ENCODE measurements around the gene ADAM15. TPM values are rescaled to one million over a fixed set of nuclear protein-coding genes. Genes with fewer than 3 reads are reported as not detected.

The ADAM15 gene
- total RNA-seq, 1 donor from 2014 or later = 11.3 TPM

- Mint-ChIP-seq H3K4me1 (peaks cover 71% of the 10 kb centered on the region), H3K36me3 (ENCODE audit: low read depth) (peaks cover 11% of the 10 kb centered on the region), H3K9me3 (no peaks in the 10 kb centered on the region), H3K27ac (peak overlapping the region; percentile 88), H3K4me3 (peak overlapping the region; percentile 79), H3K27me3 (no peaks in the 10 kb centered on the region)
- TF ChIP-seq CTCF (IDR thresholded peaks at IDR 0.05) = no peak
- intact Hi-C loops (cut with micrococcal nuclease) = loop anchor here (1.0 to 2.0 kb wide), 11 partner anchors 11 to 458 kb away; partner anchors contain the start of genes CKS1B and FLAD1
- ATAC-seq (ENCODE audit: low read depth) (peak; percentile 77), DNase-seq (peak; percentile 88)
- CTCF ChIA-PET = interaction anchor here (0.6 to 3.7 kb wide), 33 partner anchors 11 to 457 kb away, joined by 3 to 35 read pairs (median 6); partner anchors contain the start of genes FLAD1, KRTCAP2, LENEP and PBXIP1
- POLR2A ChIA-PET = interaction anchor here (0.8 to 6.3 kb wide), 22 partner anchors 9 to 458 kb away, joined by 3 to 85 read pairs (median 6); partner anchors contain the start of genes ADAM15, CKS1B, FLAD1 and LENEP
Observed at GRCh38 chr1:155017041-155017945, 33.8 kb upstream of the ADAM15 start.

- ATAC-seq (ENCODE audit: low read depth) (peak; percentile 18), DNase-seq (no peak)
- no peaks in the 10 kb centered on the region for H3K27me3 Mint-ChIP-seq
- peaks cover 11% of the 10 kb centered on the region for H3K36me3 Mint-ChIP-seq (ENCODE audit: low read depth)
- peaks cover 65% of the 10 kb centered on the region for H3K4me1 Mint-ChIP-seq
- ChIA-PET POLR2A (interaction anchor here (1.0 to 6.3 kb wide), 15 partner anchors 11 to 82 kb away, joined by 3 to 85 read pairs (median 11); partner anchors contain the start of genes ADAM15, CKS1B, FLAD1 and LENEP), CTCF (interaction anchor here (0.6 to 3.7 kb wide), 30 partner anchors 12 to 458 kb away, joined by 3 to 35 read pairs (median 6); partner anchors contain the start of genes FLAD1, KRTCAP2, LENEP and PBXIP1)
- intact Hi-C loops (cut with micrococcal nuclease) = loop anchor here (1.0 to 2.0 kb wide), 11 partner anchors 12 to 459 kb away; partner anchors contain the start of genes CKS1B and FLAD1
- peak overlapping the region; percentile 79 for H3K4me3 Mint-ChIP-seq
- no peaks in the 10 kb centered on the region for H3K9me3 Mint-ChIP-seq
- TF ChIP-seq CTCF (IDR thresholded peaks at IDR 0.05) = no peak
- peak overlapping the region; percentile 87 for H3K27ac Mint-ChIP-seq
Observed at GRCh38 chr1:155017946-155018316, 33.2 kb upstream of the ADAM15 start.

- Mint-ChIP-seq H3K27ac (peak overlapping the region; percentile 87), H3K4me1 (peaks cover 56% of the 10 kb centered on the region), H3K4me3 (no peak overlapping the region), H3K27me3 (no peaks in the 10 kb centered on the region), H3K9me3 (no peaks in the 10 kb centered on the region), H3K36me3 (ENCODE audit: low read depth) (peaks cover 11% of the 10 kb centered on the region)
- intact Hi-C loops (cut with micrococcal nuclease) = no loop called here
- ATAC-seq (ENCODE audit: low read depth) (no peak), DNase-seq (no peak)
- CTCF ChIA-PET = interaction anchor here (1.0 to 3.7 kb wide), 9 partner anchors 35 to 459 kb away, joined by 3 to 26 read pairs (median 10); partner anchors contain the start of genes FLAD1, PBXIP1 and PMVK
- POLR2A ChIA-PET = interaction anchor here (0.7 to 6.3 kb wide), 8 partner anchors 8 to 83 kb away, joined by 3 to 85 read pairs (median 6); partner anchors contain the start of genes ADAM15, PMVK, PYGO2 and ZBTB7B
- TF ChIP-seq CTCF (IDR thresholded peaks at IDR 0.05) = no peak
Observed at GRCh38 chr1:155018617-155019348, 32.3 kb upstream of the ADAM15 start.

- H3K4me3 Mint-ChIP-seq = peak overlapping the region; percentile 36
- H3K27me3 Mint-ChIP-seq = no peaks in the 10 kb centered on the region
- H3K36me3 Mint-ChIP-seq (ENCODE audit: low read depth) = peaks cover 8% of the 10 kb centered on the region
- peak overlapping the region; percentile 87 for H3K27ac Mint-ChIP-seq
- no peaks in the 10 kb centered on the region for H3K9me3 Mint-ChIP-seq
- CTCF ChIA-PET = interaction anchor here (0.7 to 1.3 kb wide), 6 partner anchors 19 to 65 kb away, joined by 3 to 6 read pairs (median 3); no protein-coding TSS in a partner anchor
- H3K4me1 Mint-ChIP-seq = peaks cover 48% of the 10 kb centered on the region
- intact Hi-C loops (cut with micrococcal nuclease) = no loop called here
- ATAC-seq (ENCODE audit: low read depth) = no peak
- POLR2A ChIA-PET = interaction anchor here (1.2 to 2.8 kb wide), 2 partner anchors 9 to 59 kb away, joined by 3 to 22 read pairs; partner anchors contain the start of gene PYGO2
- DNase-seq = no peak
- no peak for TF ChIP-seq CTCF (IDR thresholded peaks at IDR 0.05)
Observed at GRCh38 chr1:155019377-155020245, 31.5 kb upstream of the ADAM15 start.

Measured in activated B cell treated with CpG ODN at 0.5 μM for 24 hours (primary cell).